GM08714 (cell line): ENCODE measurements around the gene PLA2G4F.

ENCODE experiments used
- H3K4me3 ChIP-seq: fragments of 200-500 bp; sonication (Bioruptor generic); 2 replicates; pipeline ENCODE4 v1.5.1; 2014; ENCODE audit warnings: mild to moderate bottlenecking, low read length, inconsistent platforms
- ZNF274 ChIP-seq: IDR thresholded peaks from 2 replicates; pipeline ENCODE4 v1.6.1; 2012; ENCODE audit warnings: mild to moderate bottlenecking, low read depth, low read length

PLA2G4F gene

DNA sequence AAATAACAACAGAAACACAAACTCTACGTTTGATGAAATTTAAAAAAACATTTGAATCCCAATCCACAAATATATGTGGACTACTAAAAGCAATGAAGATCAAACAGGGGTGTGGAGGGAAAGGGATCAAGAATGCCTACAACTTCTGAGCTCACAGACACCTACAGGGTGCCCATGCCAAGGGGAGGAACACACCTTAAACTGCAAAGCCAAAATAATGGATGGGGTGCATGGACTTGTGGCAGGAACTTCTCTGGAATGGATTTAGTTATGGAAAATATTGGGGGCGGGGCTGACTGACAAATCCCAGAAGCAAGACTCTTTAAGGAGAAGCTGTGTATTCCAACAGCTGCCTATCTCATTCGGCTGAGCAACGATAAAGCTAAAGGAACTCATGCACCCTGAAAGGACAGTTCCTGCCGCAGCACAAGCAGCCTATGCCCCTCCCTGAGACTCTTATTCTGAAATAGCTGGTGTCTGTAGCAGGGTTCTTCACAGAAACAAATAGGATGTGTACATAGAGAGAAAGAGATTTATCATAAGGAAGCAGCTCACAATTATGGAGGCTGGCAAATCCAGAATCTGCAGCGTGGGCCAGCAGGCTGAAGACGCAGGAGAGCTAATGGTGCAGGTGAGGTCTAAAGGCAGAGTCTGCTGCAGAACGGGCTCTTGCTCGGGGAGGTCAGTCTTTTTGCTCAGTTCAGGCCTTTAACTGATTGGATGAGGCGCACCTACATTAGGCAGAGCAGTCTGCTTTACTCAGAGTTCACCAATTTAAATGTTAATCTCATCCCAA is 37.6 kb downstream of the PLA2G4F start:
- no peak for TF ChIP-seq ZNF274
- H3K4me3 ChIP-seq = no peak overlapping the region

DNA sequence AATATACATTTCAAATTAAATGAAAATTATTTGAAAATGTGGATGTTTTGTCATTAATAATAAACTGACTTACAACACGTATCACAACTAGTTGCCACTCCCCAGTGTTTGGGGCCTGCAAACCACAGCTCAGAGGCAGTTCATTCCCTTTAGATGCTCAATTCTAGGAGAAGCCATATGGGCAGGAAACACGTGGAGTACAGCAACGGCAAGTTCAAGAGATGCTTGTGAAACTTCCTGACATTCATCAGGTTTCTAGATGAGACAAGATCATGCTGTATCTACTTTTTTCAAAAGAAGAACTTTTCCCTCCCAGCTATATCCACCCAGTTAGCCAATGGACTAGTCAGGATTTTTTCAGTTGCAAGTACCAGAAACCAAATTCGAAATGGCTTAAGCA is 44.5 kb downstream of the PLA2G4F start:
- H3K4me3 ChIP-seq = no peak overlapping the region
- TF ChIP-seq ZNF274 = no peak

DNA sequence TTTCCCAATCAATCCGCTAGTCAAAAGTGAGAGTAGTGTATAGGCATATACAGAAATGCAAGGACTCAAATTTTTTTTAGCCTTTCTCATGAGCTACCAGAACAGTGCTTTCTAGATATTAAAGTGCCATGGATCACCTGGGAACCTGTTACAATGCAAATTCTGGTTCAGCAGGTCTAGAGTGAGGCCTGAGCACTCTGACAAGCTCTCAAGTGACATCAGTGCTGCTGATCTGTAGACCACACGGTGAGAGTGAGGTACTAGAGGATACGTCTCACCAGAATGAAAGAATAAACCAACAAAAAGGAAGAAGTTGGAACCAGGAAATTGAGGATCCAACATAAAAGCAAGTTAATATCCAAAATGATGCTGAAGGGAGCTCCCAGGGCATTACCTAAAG is 46.1 kb downstream of the PLA2G4F start:
- TF ChIP-seq ZNF274 = no peak
- no peak overlapping the region for H3K4me3 ChIP-seq

DNA sequence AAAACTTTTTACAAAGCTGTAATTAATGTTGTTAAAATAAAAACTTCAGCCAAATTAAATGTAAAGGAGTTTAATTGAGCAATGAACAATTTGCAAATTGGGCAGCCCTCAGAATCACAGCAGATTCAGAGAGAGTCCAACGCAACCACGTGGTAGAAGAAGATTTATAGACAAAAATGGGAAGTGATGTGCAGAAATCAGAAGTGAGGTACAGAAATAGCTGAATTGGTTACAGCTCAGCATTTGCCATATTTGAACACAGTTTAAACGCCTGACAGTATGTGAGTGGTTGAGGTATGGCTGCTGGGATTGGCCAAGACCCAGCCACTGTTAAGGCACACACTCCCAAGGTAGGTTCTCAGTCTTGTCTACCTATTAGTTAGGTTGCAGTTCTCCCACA is 47.6 kb downstream of the PLA2G4F start:
- no peak for TF ChIP-seq ZNF274
- H3K4me3 ChIP-seq = no peak overlapping the region

DNA sequence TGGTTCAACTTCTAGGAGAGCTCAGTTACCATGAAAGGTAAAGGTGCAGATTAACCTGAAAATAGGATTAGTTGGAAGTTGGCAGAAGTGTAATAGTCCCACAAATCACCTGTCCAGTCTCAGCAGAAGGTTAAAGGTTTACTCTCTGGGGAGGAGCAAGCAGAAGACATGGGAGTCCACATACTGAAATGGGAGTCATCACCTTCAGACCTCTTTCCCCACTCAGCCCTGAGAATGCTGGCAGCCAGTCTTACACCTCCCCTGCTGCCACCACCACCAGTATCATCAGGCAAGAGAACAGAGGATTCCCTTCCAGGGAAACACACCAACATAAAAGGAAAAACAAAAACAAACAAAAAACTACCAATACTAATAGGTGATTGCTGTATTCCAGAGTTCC is 48.2 kb downstream of the PLA2G4F start:
- no peak for TF ChIP-seq ZNF274
- no peak overlapping the region for H3K4me3 ChIP-seq

DNA sequence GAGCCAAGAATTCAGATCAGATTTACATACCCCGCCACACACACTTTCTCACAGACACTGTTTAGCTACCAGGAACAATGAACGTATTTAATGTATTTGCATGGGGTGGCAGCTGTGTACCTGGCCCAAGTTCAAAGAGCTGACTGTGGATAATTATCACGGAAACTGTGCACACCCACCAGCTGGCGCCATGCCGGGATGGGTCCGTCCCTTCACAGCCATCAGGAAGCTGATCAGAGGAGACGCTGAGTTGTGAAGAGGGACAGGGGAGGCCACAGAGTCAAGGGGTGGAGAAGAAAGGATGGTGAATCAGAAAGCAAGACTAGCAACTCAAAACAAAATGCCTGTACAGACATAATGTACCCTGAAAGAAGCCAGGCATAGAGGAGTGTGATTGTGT is 49.0 kb downstream of the PLA2G4F start:
- no peak overlapping the region for H3K4me3 ChIP-seq
- TF ChIP-seq ZNF274 = no peak

DNA sequence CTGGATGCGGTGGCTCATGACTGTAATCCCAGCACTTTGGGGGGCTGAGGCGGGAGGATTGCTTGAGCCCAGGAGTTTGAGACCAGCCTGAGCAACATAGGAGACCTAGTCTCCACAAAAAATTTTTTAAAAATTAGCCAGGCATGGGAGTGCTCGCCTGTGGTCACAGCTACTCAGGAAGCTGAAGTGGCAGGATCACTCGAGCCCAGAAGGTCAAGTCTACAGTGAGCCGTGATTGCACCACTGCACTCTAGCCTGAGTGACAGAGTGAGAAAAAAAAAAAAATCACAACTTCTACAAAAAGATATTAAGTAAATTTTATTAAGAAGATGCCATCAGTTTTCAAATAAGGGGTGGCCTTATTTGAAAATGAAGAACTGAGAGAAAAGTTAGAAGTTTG is 50.1 kb downstream of the PLA2G4F start:
- no peak overlapping the region for H3K4me3 ChIP-seq
- TF ChIP-seq ZNF274 = no peak

DNA sequence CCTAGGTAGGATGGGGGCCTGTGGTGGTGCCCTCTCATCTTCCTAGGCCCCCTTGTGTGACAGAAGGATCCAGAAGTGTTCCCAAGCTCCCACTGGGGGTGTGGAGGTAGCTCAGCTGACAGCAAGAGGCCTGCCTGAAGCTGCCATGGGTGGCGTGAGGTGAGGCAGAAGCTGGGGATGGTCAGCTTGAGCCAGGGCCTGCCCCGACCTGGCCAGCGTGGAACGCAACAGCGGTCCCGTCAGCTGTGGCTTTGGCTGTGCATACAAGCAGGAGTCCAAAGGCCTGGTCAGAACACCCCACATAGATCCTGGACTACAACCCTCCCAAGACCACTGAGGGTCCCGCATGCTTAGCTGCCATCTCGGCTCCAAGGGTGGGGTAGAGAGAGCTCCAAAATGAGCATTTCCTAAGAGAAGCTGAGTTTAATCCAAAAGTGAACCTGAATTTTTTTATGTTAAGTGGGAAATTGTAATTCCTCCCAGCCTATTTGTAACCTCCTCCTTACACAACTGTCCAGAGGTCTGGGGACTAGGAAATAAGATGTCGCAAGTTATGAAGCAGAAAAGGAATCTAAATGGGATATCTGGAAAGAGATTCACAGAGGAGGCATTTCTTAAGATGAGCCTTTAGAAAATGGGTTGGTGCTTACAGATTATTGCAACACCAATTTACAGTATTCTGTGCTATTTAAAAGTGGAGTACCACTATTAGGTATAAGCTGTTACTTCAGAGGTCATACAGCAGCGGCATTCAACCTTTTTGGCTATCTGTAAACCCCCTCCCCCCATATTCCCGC is 52.1 kb downstream of the PLA2G4F start:
- no peak overlapping the region for H3K4me3 ChIP-seq
- no peak for TF ChIP-seq ZNF274

DNA sequence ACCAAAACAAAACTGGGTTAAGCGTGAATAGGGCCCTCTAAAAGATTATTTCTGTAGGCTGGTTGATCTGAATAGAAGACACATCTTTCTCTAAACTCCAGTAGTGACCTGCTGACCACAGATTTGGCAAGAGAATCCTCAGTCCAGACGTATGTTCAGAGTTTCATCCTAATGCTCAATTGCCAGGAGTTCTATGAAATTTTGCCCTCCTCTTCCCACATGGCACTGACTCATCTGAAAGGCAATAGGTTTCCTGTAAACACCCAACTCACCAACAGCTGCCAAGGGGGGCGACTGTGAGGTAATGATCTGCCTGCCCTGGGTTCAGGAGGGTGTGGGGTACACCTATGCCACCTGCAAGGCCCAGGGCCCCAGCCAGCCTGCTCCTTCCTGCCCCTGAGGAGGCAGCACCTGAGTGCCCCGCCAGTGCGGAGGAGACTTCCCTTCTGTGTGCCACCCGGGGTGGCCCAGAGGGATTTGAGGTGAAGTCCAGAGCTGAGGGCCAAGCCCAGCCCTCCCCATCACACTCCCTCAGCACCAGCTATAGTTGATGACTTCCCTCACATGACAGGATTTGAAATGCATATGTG is 53.7 kb downstream of the PLA2G4F start:
- no peak overlapping the region for H3K4me3 ChIP-seq
- TF ChIP-seq ZNF274 = no peak

DNA sequence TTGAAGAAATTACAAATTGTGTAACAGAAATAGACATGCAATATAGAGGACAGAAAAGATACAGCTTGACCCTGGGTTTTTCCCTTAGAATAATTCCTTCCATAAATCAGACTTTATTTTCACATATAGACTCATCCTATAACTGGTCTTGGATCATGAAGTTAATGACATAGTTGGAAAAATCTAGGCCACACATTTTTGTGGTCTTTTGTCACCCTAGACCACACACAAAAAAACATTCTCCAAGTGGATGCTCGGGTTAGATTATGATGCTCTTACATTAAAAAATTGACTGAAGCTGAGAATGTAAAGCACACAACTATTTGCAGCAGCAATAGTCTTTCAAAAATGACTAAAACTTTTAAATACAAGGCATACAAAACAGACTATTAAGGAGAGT is 54.6 kb downstream of the PLA2G4F start:
- no peak overlapping the region for H3K4me3 ChIP-seq
- TF ChIP-seq ZNF274 = no peak

DNA sequence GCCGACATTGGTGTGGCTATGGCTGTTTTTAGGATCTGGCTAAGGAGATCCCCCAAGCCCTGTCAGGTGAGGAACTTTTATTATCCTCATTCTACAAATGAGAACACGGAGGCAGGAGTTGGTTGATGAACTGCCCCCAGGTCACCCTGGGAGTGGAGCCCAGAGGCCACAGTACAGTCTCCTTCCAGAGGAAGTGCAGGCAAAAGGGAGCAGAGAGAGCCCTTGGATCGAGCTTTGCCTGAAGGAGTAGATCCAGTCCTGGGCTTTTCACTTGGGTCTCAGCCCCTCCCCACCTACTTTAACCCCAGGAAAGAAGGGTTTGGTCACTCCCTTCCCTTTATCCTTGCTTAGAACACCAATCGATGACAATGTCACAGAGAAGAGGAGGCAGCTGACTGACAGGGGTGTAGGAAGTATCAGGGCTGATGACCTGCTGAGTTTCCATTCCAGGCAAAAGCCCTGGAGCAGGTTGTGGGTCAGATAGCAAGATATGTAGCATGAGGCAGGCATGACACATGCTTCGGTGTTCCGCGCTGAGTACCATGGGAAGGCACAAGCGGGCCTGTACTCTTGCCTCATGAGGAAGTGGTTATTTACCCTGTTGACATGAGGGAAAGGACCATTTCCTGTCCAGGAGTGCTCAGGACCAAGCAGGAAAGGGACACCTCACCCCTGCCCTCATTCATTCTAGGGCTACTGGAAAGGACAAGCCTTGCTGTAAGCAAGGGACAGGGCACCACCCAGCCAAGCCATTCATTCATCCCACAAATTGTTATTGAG is 56.2 kb downstream of the PLA2G4F start:
- H3K4me3 ChIP-seq = no peak overlapping the region
- no peak for TF ChIP-seq ZNF274

DNA sequence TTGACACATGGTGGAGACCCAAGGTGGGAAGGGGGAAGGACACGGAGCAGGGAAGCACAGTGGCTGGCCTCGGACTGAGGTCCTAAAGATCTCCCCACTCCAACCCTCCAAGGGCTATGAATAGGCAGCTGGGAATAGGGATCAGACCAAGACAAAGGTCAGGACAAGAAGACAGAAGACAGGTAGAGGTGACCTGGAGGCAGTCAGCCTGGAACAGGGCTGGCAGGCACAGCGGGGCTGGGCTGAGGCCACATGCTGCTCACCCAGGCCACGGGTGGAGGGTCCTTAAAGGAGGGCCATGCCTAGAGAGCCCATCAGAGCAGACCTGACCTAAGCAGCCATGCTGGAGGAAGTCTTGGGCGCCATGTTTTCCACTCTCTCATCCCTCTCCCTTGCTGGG is 59.4 kb downstream of the PLA2G4F start:
- TF ChIP-seq ZNF274 = no peak
- H3K4me3 ChIP-seq = no peak overlapping the region

DNA sequence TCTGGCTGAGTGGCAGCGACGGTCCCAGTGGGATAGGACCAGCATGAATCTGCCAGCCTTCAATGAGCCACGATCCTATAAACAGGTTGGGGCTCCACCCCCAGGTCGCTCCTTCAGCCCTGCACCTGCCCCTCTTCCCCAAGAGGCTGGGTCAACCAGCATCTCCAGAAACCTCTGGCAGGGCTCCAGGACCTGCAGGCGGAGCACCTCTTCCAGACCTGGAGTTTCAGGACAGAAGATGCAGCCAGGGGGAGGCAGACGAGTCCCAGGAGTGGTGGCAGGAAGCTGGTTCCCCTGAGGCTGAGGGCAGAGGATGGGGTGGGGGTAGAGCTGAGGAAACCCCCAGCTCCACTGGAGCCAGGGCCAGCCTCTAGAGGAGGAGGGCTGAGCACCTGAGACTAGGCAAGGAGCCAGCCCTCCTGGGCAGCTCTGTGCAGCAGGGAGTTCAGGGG is 61.9 kb downstream of the PLA2G4F start, which contains the start of gene PLA2G4D:
Gene PLA2G4D (minus strand): TSS at position 51 of the 452 bp plus-strand sequence. CDS start 103 bp downstream, outside the sequence.
- TF ChIP-seq ZNF274 = no peak
- H3K4me3 ChIP-seq = no peak within 1 kb of the TSS

DNA sequence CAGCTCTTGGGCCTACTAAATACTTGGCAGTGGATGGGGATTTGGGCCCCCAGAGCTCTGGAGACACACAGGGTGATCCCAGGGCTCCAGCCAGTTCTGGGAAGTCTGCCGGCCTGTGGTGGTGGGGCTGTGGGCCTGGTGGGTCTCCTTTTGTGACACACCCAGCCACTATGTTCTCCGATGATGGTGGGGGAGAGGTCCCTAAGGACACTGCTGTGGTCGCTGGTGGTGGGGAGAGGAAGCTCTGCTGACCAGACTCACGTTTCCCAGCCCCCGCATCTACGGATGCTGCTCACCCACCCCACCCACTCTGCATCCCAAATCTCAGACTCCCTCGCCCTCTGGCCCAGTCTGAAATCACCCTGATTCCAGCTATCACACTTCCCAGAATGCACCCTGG is 62.5 kb downstream of the PLA2G4F start:
- no peak for TF ChIP-seq ZNF274
- H3K4me3 ChIP-seq = no peak overlapping the region
